ENCODE measurements around the gene LPAR4. TPM values are rescaled to one million over a fixed set of nuclear protein-coding genes. Genes with fewer than 3 reads are reported as not detected.
"Not testable (repeated sequence)": the region's sequence is repeated elsewhere in the genome, so short reads cannot be mapped to it uniquely, and the experiment has no call there.

The LPAR4 gene
- total RNA-seq, 1 donor from 2014 or later: 17.3 TPM

DNA sequence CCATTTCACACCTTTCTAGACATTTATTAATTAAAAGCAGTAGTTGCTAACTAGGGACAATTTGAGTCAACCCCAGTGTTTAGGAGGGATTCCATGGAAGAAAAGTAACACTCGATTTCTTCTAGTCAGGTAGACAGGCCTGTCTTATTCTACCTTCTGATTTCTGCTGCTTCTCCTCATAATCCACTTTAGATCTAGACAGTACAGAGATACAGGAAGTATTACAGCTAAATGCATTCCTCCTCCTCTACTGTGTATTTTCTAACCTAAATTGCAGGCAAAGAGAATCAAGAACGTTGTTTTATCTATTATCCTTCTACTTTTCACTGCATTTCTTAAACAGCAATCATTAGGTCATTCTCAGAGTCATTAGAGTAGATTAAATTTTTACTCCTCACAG lies 52.6 kb downstream of the LPAR4 start:
- no peak for DNase-seq (ENCODE audit: low read depth, low spot score)
- no peaks in the 10 kb centered on the region for H3K4me1 Mint-ChIP-seq
- no peak overlapping the region for H3K27ac Mint-ChIP-seq (ENCODE audit: unreplicated experiment)
- peaks cover 4% of the 10 kb centered on the region for H3K36me3 Mint-ChIP-seq (ENCODE audit: low read depth)
- TF ChIP-seq, protein P1, sequence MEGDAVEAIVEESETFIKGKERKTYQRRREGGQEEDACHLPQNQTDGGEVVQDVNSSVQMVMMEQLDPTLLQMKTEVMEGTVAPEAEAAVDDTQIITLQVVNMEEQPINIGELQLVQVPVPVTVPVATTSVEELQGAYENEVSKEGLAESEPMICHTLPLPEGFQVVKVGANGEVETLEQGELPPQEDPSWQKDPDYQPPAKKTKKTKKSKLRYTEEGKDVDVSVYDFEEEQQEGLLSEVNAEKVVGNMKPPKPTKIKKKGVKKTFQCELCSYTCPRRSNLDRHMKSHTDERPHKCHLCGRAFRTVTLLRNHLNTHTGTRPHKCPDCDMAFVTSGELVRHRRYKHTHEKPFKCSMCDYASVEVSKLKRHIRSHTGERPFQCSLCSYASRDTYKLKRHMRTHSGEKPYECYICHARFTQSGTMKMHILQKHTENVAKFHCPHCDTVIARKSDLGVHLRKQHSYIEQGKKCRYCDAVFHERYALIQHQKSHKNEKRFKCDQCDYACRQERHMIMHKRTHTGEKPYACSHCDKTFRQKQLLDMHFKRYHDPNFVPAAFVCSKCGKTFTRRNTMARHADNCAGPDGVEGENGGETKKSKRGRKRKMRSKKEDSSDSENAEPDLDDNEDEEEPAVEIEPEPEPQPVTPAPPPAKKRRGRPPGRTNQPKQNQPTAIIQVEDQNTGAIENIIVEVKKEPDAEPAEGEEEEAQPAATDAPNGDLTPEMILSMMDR (conservative IDR thresholded peaks at IDR 0.05): no peak
- H3K9me3 Mint-ChIP-seq: peaks cover 10% of the 10 kb centered on the region
- H3K27me3 Mint-ChIP-seq (ENCODE audit: low read depth): no peaks in the 10 kb centered on the region
- no peak overlapping the region for H3K4me3 Mint-ChIP-seq

DNA sequence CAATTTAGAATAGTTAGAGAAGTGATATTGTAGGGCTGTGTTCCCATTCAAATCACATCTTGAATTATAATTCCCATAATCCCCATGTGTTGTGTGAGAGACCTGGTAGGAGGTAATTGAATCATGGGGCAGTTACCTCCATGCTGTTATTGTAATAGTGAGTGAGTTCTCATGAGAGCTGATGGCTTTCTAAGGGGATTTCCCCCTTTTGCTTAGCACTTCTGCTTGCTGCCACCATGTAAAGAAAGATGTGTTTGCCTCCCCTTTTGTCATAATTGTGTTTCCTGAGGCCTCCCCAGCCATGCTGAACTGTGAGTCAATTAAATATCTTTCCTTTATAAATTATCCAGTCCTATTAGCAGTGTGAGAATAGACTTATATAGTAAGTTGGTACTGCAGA lies 53.2 kb downstream of the LPAR4 start:
- DNase-seq (ENCODE audit: low read depth, low spot score): no peak
- no peak overlapping the region for H3K27ac Mint-ChIP-seq (ENCODE audit: unreplicated experiment)
- H3K9me3 Mint-ChIP-seq: peaks cover 10% of the 10 kb centered on the region
- H3K4me3 Mint-ChIP-seq: no peak overlapping the region
- no peaks in the 10 kb centered on the region for H3K4me1 Mint-ChIP-seq
- H3K36me3 Mint-ChIP-seq (ENCODE audit: low read depth): peaks cover 4% of the 10 kb centered on the region
- TF ChIP-seq, protein P1 (conservative IDR thresholded peaks at IDR 0.05): no peak
- no peaks in the 10 kb centered on the region for H3K27me3 Mint-ChIP-seq (ENCODE audit: low read depth)

DNA sequence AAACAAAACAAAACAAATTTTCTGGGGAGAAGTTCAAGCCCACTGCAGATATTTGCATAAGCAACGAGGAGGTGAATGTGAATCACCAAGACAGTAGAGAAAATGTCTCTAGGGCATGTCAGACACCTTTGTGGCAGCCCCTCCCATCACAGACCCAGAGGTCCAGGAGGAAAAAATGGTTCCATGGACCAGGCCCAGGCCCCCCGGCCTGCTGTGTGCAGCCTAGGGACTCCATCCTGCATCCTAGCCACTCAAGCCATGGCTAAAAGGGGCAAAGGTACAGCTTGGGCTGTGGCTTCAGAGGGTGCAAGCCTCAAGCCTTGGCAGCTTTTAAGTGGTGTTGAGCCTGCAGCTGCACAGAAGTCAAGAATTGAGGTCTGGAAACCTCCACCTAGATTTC lies 54.0 kb downstream of the LPAR4 start:
- Mint-ChIP-seq H3K9me3 (peaks cover 10% of the 10 kb centered on the region), H3K4me3 (no peak overlapping the region), H3K36me3 (ENCODE audit: low read depth) (peaks cover 4% of the 10 kb centered on the region), H3K4me1 (no peaks in the 10 kb centered on the region), H3K27ac (ENCODE audit: unreplicated experiment) (no peak overlapping the region), H3K27me3 (ENCODE audit: low read depth) (no peaks in the 10 kb centered on the region)
- TF ChIP-seq, protein P1 (conservative IDR thresholded peaks at IDR 0.05): no peak
- DNase-seq (ENCODE audit: low read depth, low spot score): no peak

DNA sequence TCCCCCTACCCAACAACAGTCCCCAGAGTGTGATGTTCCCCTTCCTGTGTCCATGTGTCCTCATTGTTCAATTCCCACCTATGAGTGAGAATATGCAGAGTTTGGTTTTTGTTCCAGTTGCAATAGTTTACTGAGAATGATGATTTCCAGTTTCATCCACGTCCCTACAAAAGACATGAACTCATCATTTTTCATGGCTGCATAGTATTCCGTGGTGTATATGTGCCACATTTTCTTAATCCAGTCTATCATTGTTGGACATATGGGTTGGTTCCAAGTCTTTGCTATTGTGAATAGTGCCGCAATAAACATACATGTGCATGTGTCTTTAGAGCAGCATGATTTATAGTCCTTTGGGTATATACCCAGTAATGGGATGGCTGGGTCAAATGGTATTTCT lies 55.0 kb downstream of the LPAR4 start:
- H3K27ac Mint-ChIP-seq (ENCODE audit: unreplicated experiment); H3K4me1 Mint-ChIP-seq; H3K27me3 Mint-ChIP-seq (ENCODE audit: low read depth): not testable (repeated sequence)

More for the DNA sequence above, 55.0 kb downstream of the LPAR4 start:
- not testable (repeated sequence) for DNase-seq (ENCODE audit: low read depth, low spot score); H3K4me3 Mint-ChIP-seq; H3K36me3 Mint-ChIP-seq (ENCODE audit: low read depth)
- peaks cover 13% of the 10 kb centered on the region for H3K9me3 Mint-ChIP-seq

Other genes starting within 250 kb of the LPAR4 start
- not detected in 2 replicates for gene RTL3, start 88.4 kb upstream of the LPAR4 start, total RNA-seq
- gene P2RY10, start 197.7 kb downstream of the LPAR4 start, total RNA-seq: not detected in 2 replicates